Measurements from ENCODE around the gene RPL13A. TPM values are rescaled to one million over a fixed set of nuclear protein-coding genes. Genes with fewer than 3 reads are reported as not detected.

The RPL13A gene
- total RNA-seq, 1 donor from 2014 or later, result 3,501 TPM

- H3K4me3 ChIP-seq (ENCODE audit: low read depth, low read length), result no peak overlapping the region
- peaks cover 11% of the 10 kb centered on the region for H3K36me3 ChIP-seq (ENCODE audit: control insufficient read depth, insufficient read depth, low read length)
- no peak for FAIRE-seq
- no peak for DNase-seq (ENCODE audit: low read depth)
- no peaks in the 10 kb centered on the region for H3K27me3 ChIP-seq (ENCODE audit: control insufficient read depth, insufficient read depth, low read length)
- TF ChIP-seq, protein P1, sequence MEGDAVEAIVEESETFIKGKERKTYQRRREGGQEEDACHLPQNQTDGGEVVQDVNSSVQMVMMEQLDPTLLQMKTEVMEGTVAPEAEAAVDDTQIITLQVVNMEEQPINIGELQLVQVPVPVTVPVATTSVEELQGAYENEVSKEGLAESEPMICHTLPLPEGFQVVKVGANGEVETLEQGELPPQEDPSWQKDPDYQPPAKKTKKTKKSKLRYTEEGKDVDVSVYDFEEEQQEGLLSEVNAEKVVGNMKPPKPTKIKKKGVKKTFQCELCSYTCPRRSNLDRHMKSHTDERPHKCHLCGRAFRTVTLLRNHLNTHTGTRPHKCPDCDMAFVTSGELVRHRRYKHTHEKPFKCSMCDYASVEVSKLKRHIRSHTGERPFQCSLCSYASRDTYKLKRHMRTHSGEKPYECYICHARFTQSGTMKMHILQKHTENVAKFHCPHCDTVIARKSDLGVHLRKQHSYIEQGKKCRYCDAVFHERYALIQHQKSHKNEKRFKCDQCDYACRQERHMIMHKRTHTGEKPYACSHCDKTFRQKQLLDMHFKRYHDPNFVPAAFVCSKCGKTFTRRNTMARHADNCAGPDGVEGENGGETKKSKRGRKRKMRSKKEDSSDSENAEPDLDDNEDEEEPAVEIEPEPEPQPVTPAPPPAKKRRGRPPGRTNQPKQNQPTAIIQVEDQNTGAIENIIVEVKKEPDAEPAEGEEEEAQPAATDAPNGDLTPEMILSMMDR (IDR thresholded peaks at IDR 0.05; ENCODE audit: insufficient read depth, low read length, severe bottlenecking), result no peak
Observed at GRCh38 chr19:49503582-49503962, 16.2 kb downstream of the RPL13A start.

- H3K27me3 ChIP-seq (ENCODE audit: control insufficient read depth, insufficient read depth, low read length), result no peaks in the 10 kb centered on the region
- H3K36me3 ChIP-seq (ENCODE audit: control insufficient read depth, insufficient read depth, low read length), result no peaks in the 10 kb centered on the region
- DNase-seq (ENCODE audit: low read depth) (peak; percentile 47), FAIRE-seq (no peak)
- TF ChIP-seq, protein P1 (IDR thresholded peaks at IDR 0.05; ENCODE audit: insufficient read depth, low read length, severe bottlenecking), result peak; percentile 77
- H3K4me3 ChIP-seq (ENCODE audit: low read depth, low read length), result no peak overlapping the region
Observed at GRCh38 chr19:49506575-49507105, 19.2 kb downstream of the RPL13A start.

- DNase-seq (ENCODE audit: low read depth) (no peak), FAIRE-seq (no peak)
- no peaks in the 10 kb centered on the region for H3K27me3 ChIP-seq (ENCODE audit: control insufficient read depth, insufficient read depth, low read length)
- no peaks in the 10 kb centered on the region for H3K36me3 ChIP-seq (ENCODE audit: control insufficient read depth, insufficient read depth, low read length)
- H3K4me3 ChIP-seq (ENCODE audit: low read depth, low read length), result no peak overlapping the region
- TF ChIP-seq, protein P1 (IDR thresholded peaks at IDR 0.05; ENCODE audit: insufficient read depth, low read length, severe bottlenecking), result no peak
Observed at GRCh38 chr19:49507803-49508494, 20.5 kb downstream of the RPL13A start.

DNA sequence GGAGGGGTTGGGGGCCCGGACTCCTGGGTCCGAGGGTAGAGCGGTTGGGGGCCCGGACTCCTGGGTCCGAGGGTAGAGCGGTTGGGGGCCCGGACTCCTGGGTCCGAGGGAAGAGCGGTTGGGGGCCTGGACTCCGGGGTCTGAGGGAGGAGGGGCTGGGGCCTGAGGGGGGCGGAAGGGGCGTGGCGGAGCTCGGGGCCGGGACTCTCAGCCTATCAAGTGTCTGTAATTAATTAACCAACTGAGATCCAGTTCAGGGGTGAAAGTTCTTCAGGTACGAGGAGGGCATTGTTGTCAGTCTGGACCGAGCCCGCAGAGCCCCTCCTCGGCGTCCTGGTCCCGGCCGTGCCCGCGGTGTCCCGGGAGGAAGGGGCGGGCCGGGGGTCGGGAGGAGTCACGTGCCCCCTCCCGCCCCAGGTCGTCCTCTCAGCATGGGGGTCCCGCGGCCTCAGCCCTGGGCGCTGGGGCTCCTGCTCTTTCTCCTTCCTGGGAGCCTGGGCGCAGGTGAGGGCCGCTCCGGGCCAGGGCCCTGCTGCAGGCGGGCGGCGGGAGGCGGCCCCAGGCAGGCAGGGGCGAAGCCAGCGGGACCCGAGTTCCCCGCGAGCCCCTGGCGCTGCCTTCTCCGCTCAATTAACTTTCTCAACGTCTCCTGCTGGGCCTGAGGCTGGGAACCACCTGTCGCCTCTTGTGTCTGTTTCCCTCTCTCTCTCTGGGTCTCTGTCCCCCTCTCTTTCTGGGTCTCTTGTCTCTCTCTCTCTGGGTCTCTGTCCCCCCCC is 25.8 kb downstream of the RPL13A start:
- no peaks in the 10 kb centered on the region for H3K27me3 ChIP-seq (ENCODE audit: control insufficient read depth, insufficient read depth, low read length)
- DNase-seq (ENCODE audit: low read depth) (no peak), FAIRE-seq (no peak)
- TF ChIP-seq, protein P1 (IDR thresholded peaks at IDR 0.05; ENCODE audit: insufficient read depth, low read length, severe bottlenecking), result no peak
- peak overlapping the region; percentile 45 for H3K4me3 ChIP-seq (ENCODE audit: low read depth, low read length)
- H3K36me3 ChIP-seq (ENCODE audit: control insufficient read depth, insufficient read depth, low read length), result no peaks in the 10 kb centered on the region

DNA sequence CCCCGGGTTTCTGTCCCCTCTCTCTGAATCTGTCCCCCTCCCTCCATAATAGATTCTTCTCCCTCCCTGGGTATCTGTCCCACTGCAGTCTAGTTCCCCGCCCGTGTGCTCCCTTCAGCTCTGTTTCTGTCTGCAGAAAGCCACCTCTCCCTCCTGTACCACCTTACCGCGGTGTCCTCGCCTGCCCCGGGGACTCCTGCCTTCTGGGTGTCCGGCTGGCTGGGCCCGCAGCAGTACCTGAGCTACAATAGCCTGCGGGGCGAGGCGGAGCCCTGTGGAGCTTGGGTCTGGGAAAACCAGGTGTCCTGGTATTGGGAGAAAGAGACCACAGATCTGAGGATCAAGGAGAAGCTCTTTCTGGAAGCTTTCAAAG is 26.3 kb downstream of the RPL13A start:
- FAIRE-seq (no peak), DNase-seq (ENCODE audit: low read depth) (no peak)
- no peak overlapping the region for H3K4me3 ChIP-seq (ENCODE audit: low read depth, low read length)
- TF ChIP-seq, protein P1 (IDR thresholded peaks at IDR 0.05; ENCODE audit: insufficient read depth, low read length, severe bottlenecking), result no peak
- no peaks in the 10 kb centered on the region for H3K36me3 ChIP-seq (ENCODE audit: control insufficient read depth, insufficient read depth, low read length)
- H3K27me3 ChIP-seq (ENCODE audit: control insufficient read depth, insufficient read depth, low read length), result no peaks in the 10 kb centered on the region

Data from bronchial epithelial cell (primary cell).